ENCODE results near the gene NDRG4.
A peak's percentile ranks its signal among the peaks of the same experiment; 100 is the strongest.

Gene NDRG4

DNA sequence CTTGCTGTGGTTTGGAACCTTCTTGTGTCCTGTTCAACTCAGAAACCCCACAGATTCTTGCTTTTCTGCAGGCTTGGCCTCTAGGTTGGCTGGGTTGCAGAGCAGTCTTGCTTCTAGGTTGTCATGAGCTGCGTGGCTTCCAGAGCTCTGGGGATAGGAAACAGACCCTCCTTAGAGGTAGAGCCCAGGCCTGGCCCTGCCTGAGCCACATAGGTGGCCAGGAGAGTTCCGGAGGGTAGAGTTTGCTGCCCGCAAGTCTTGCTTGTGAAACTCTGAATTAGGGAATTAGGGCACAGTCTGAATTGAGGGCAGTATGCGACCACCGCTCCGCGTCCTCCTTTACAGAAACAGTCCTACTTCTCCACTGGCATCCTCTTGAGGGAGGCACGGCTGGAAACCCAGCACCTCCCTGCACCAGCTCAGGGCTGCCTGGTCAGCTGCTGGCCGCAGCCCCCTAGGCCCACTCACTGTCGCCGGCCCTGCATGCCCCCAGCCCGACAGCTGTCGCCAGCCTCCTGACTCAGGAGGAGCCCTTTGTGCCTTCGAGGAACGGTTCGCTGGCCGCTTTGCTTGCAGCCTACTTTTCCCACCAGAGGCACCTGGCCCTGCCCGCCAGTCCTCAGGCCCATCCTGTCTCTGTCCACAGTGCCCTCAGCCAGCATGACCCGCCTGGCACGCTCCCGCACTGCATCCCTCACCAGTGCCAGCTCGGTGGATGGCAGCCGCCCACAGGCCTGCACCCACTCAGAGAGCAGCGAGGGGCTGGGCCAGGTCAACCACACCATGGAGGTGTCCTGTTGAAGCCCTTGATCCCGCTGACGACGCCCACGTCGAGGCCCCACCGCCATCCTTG is 11.1 kb downstream of the NDRG4 start:
- DNase-seq (ENCODE audit: low read depth in 1 of 2, low spot score in 1 of 2), result no peak
- no peak for TF ChIP-seq JUND (IDR thresholded peaks at IDR 0.05; ENCODE audit: low read depth)
- in situ Hi-C loops (cut with HindIII; ENCODE audit: low pct_unique_long_range_greater_than_20kb, low sequenced_read_pairs), result no loop called here

DNA sequence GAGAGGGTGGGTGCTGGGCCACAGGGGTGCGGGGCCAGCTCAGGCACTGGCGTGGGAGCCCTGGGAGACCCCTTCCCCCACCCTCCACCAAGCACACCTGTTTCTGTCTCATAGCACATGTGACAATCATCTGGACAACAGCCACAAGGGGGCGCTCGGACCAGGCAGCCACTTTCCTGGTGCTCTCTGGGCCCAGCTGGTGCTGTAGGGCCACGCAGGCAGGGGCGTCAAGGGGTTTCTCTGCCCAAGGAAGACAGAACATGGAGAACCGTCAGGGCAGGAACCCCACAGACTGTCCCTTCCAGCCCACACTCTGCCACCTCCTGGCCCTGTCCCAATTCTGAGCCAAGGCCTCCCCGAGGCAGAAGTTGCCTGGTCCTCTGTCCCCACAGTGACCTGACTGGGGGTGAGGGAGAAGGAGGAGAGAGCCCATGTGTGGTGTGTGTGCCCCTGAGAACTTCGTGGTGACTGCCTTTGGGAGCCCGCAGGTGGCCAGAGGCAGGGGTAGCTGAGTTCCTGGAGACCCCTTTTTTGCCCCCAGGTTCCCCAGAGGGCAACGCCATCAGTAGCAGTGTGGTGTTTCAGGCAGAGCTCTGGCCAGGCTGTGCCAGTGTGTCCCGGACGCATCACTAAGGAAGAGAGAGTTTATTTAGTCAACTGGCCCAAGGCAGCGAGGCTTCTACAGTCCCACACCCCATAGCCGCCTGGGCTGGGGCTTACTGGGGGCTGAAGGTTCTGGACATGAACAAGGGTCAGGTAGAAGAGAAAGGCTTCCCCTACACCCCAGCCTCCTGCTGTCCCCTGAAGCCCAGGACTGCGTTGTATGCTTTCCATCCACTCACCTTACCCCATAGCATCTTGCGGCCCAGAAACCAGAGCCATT is 12.2 kb downstream of the NDRG4 start:
- in situ Hi-C loops (cut with HindIII; ENCODE audit: low pct_unique_long_range_greater_than_20kb, low sequenced_read_pairs), result no loop called here
- no peak for TF ChIP-seq JUND (IDR thresholded peaks at IDR 0.05; ENCODE audit: low read depth)
- peak in 1 of 2 experiments; percentile 73 for DNase-seq (ENCODE audit: low read depth in 1 of 2, low spot score in 1 of 2)

DNA sequence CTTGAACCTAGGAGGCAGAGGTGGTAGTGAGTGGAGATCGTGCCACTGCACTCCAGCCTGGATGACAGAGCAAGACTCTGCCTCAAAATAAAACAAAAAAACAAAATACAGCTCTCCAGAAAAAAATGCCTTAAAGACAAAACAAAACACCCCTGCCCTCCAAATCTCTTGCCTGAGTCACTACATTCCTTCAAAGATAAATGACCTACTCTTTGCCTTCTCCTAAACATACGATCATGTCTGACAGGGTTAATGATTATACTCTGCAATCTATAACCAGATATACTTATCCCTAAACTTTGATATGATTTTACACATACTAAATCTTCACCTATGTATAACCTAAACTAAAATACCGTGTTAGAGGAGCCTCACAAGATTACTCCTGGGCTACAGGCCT is 13.9 kb downstream of the NDRG4 start:
- no peak for DNase-seq (ENCODE audit: low read depth in 1 of 2, low spot score in 1 of 2)
- TF ChIP-seq JUND (IDR thresholded peaks at IDR 0.05; ENCODE audit: low read depth), result no peak
- in situ Hi-C loops (cut with HindIII; ENCODE audit: low pct_unique_long_range_greater_than_20kb, low sequenced_read_pairs), result no loop called here

DNA sequence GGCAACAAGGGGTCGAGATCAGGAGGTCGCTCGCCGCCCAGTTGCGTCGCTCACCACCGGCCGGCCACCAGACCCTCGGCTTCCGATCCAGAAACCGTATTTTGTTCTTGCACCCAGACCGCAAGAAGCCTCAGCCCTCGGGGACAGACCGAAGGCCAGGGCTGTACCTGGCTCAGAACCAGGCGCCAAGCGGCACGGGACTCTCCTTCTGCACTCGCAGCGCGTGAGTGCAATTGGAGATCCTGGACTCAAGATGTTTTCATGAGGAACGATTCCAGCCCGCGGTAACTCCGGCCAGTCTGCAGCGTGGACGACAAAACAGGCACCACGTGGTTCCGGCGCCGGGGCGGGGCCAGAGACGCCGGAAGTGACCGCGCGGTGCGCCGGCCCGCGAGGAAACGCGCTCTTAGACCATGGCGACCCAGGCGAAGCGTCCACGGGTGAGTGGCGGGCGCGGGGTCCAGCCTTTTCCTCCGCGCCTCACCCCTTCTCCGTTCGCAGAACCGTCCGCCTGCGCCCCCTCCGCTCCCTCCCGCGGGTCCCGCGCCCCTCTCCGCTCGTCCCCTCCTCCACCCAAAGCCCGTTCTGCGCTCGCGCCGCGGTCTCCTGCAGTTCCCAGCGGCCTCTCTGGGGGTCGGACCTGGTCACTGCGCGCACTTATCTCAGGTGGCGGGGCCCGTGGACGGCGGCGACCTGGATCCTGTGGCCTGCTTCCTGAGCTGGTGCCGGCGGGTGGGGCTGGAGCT is 15.4 kb downstream of the NDRG4 start, which contains the start of gene SETD6:
SETD6 (plus strand) TSS at position 393 of the 746 bp plus-strand sequence; CDS start at position 414, 21 bp downstream.
- in situ Hi-C loops (cut with HindIII; ENCODE audit: low pct_unique_long_range_greater_than_20kb, low sequenced_read_pairs), result no loop called here
- DNase-seq (ENCODE audit: low read depth in 1 of 2, low spot score in 1 of 2), result peak; percentile 86 to 89

DNA sequence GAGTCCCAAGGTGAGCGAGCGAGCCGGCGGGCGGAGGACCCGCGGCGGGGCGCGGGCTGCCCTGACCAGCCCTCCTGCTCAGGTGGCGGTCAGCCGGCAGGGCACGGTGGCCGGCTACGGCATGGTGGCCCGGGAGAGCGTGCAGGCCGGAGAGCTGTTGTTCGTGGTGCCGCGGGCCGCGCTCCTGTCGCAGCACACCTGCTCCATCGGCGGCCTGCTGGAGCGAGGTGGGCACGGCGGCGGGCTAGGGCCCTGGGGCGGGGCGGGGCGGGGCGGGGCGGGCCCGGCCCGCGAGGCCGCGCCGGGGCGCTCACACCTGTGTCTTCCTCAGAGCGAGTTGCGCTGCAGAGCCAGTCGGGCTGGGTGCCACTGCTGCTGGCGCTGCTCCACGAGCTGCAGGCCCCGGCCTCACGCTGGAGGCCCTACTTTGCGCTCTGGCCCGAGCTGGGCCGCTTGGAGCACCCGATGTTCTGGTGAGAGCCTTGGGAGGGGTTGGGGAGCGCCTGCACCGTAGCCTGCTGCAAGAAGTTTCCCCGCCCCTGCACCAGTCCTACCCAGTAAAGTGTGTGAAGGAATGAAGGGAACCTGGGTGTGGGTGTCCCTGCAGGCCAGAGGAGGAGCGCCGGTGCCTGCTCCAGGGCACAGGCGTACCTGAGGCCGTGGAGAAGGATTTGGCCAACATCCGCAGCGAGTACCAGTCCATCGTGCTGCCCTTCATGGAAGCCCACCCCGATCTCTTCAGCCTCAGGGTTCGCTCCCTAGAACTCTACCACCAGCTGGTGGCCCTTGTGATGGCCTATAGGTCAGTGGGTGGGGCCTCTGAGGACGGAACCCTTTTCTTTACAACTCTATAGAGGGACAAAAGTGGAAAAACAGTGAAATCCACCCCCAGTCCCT is 16.2 kb downstream of the NDRG4 start:
- no peak for TF ChIP-seq JUND (IDR thresholded peaks at IDR 0.05; ENCODE audit: low read depth)
- DNase-seq (ENCODE audit: low read depth in 1 of 2, low spot score in 1 of 2), result peak; percentile 30 to 72
- in situ Hi-C loops (cut with HindIII; ENCODE audit: low pct_unique_long_range_greater_than_20kb, low sequenced_read_pairs), result no loop called here

More for the DNA sequence above, 15.4 kb downstream of the NDRG4 start, which contains the start of gene SETD6:
- TF ChIP-seq JUND (IDR thresholded peaks at IDR 0.05; ENCODE audit: low read depth), result no peak

DNA sequence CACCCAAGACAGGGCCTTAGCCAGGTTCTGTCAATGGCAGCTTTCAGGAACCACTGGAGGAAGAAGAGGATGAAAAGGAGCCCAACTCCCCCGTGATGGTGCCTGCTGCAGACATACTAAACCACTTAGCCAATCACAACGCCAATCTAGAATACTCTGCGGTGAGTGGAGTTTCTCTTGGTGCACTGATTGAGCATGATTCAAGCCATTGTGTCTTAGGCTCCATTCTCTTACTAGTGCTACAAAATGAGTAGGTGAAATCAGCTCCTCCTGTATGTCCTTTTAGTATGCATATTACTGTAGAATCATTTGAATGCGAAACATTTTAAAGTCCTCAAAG is 16.8 kb downstream of the NDRG4 start:
- in situ Hi-C loops (cut with HindIII; ENCODE audit: low pct_unique_long_range_greater_than_20kb, low sequenced_read_pairs), result no loop called here
- DNase-seq (ENCODE audit: low read depth in 1 of 2, low spot score in 1 of 2), result no peak
- no peak for TF ChIP-seq JUND (IDR thresholded peaks at IDR 0.05; ENCODE audit: low read depth)

DNA sequence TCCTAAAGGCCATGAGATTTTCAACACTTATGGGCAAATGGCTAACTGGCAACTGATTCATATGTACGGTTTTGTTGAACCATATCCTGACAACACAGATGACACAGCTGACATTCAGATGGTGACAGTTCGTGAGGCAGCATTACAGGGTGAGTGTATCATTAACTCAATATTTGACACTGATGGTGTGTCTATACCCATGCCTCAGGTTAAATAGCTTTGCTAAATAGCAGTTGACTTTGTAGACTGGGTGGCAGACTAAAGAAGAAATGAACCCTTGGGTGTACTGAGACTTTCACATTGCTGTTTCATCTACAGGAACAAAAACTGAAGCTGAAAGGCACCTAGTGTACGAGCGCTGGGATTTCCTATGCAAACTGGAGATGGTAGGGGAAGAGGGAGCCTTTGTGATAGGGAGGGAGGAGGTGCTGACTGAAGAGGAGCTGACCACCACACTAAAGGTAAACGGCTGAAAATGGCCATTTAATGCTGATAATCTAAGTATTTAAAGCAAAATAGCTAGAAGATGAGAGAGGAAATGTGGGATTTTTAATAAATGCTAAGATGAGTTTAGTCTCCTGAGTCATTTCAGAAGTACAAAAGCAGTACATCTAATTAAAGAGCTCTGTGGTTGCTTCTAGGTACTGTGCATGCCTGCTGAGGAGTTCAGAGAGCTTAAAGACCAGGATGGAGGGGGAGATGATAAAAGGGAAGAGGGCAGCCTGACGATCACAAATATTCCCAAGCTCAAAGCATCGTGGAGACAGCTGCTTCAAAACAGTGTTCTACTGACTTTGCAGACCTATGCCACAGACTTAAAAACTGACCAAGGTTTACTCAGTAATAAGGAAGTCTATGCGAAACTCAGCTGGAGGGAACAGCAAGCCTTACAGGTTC is 18.4 kb downstream of the NDRG4 start:
- no peak for TF ChIP-seq JUND (IDR thresholded peaks at IDR 0.05; ENCODE audit: low read depth)
- in situ Hi-C loops (cut with HindIII; ENCODE audit: low pct_unique_long_range_greater_than_20kb, low sequenced_read_pairs), result no loop called here
- no peak for DNase-seq (ENCODE audit: low read depth in 1 of 2, low spot score in 1 of 2)

DNA sequence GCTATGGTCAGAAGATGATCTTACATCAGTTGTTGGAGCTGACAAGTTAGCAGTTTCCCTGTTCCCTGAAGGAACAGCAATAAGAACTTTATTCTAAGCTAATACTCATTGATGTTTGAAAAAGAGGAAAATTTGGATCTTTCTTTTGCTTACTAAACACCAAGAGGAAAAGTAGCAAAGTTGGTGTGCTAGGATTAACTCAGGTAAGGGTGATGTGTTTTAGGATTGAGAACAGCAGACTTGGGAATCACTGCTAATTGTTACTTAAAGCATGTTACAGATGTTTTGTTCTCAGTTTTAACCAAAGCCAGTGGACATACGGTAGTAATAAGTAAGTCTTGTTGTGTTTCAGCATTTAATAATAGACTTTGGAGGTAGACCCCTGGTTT is 19.0 kb downstream of the NDRG4 start:
- TF ChIP-seq JUND (IDR thresholded peaks at IDR 0.05; ENCODE audit: low read depth), result no peak
- in situ Hi-C loops (cut with HindIII; ENCODE audit: low pct_unique_long_range_greater_than_20kb, low sequenced_read_pairs), result no loop called here
- DNase-seq (ENCODE audit: low read depth in 1 of 2, low spot score in 1 of 2), result no peak

DNA sequence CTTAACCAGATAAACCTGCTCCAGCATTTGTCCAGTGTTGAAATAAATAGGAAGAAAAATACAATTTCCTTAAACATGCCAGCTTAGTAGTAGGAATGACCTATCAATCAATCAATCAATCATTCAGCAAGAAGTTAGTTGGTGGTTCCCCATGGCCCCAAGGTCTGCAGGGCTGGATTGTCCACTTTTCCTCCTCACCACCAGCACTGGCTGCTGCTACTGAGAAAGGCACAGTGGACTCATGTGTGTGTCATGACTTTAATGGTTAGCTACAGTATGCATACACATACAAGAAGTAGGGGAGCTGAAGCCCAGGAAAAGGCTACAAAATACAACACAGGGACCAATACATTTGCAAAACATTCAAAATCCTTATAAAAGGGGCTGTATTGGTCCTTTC is 19.8 kb downstream of the NDRG4 start:
- in situ Hi-C loops (cut with HindIII; ENCODE audit: low pct_unique_long_range_greater_than_20kb, low sequenced_read_pairs), result no loop called here

DNA sequence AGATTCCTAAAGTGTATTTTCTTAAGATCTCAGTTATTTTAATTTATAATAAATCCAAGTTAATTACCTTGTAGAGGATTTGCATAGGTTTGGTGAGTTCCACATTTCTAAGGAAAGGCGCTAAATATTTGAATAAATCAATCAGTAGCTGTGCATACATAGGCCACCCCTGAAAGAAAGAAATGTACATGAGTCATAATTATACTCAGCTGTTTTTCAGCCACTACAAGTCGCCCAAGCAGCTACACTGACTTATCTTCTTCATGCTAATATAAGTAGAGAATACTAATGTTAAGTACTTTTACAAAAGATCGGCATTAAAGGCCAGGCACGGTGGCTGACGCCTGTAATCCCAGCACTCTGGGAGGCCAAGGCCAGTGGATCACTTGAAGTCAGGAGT is 30.2 kb downstream of the NDRG4 start:
- in situ Hi-C loops (cut with HindIII; ENCODE audit: low pct_unique_long_range_greater_than_20kb, low sequenced_read_pairs), result no loop called here
- TF ChIP-seq JUND (IDR thresholded peaks at IDR 0.05; ENCODE audit: low read depth), result no peak
- no peak for DNase-seq (ENCODE audit: low read depth in 1 of 2, low spot score in 1 of 2)

More for the DNA sequence above, 19.8 kb downstream of the NDRG4 start:
- no peak for DNase-seq (ENCODE audit: low read depth in 1 of 2, low spot score in 1 of 2)
- TF ChIP-seq JUND (IDR thresholded peaks at IDR 0.05; ENCODE audit: low read depth), result no peak

DNA sequence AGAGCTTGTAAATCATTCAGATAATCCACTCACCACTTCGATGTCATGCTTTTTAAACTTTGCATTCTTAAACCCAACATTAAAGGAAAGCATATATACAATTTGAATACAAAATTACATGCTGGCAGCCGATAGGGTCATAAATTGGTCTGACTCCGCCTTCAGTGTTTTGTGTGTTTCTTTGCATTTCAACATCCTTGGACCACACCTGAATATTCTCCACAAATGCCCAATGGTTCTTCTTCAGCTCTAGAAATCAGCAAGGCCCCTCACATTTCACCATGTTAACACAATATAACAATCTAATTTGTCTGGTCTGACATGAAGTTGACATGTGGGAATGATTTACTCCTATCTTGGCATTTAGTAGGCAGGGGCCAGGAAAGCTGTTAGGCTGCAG is 32.5 kb downstream of the NDRG4 start:
- TF ChIP-seq JUND (IDR thresholded peaks at IDR 0.05; ENCODE audit: low read depth), result no peak
- in situ Hi-C loops (cut with HindIII; ENCODE audit: low pct_unique_long_range_greater_than_20kb, low sequenced_read_pairs), result no loop called here
- DNase-seq (ENCODE audit: low read depth in 1 of 2, low spot score in 1 of 2), result no peak
